NT2/D1 (cell line): ENCODE data around the gene AP3B2.

Experiments used
- DNase-seq: peaks from one replicate; pipeline ENCODE4 v3.0.0-alpha.2; 2011; ENCODE audit warnings: low read depth, low spot score
- H3K27me3 ChIP-seq: 2 replicates; pipeline ENCODE4 v1.6.0; 2011; ENCODE audit warnings: mild to moderate bottlenecking; ENCODE audit not compliant: insufficient read length, insufficient read depth
- H3K36me3 ChIP-seq: 2 replicates; pipeline ENCODE4 v1.6.1; 2011; ENCODE audit warnings: mild to moderate bottlenecking, low read length, mixed read lengths; ENCODE audit not compliant: insufficient read depth, insufficient read length
- H3K4me1 ChIP-seq: 2 replicates; pipeline ENCODE4 v1.5.1; 2011; ENCODE audit not compliant: insufficient read depth, insufficient read length
- H3K4me3 ChIP-seq: 2 replicates; pipeline ENCODE4 v1.5.1; 2011; ENCODE audit warnings: low read depth; ENCODE audit not compliant: insufficient read length
- H3K9ac ChIP-seq: 2 replicates; pipeline ENCODE4 v1.6.0; 2011; ENCODE audit warnings: low read depth; ENCODE audit not compliant: insufficient read length
- H3K9me3 ChIP-seq: 2 replicates; pipeline ENCODE4 v1.5.1; 2011; ENCODE audit warnings: mild to moderate bottlenecking, low read length; ENCODE audit not compliant: insufficient read depth
- SUZ12 ChIP-seq: IDR thresholded peaks from 2 replicates; pipeline ENCODE4 v1.6.1; 2011; ENCODE audit not compliant: insufficient read length, insufficient read depth; ENCODE audit errors: extremely low read depth
- YY1 ChIP-seq: IDR thresholded peaks from 2 replicates; pipeline ENCODE4 v1.6.1; 2011; ENCODE audit not compliant: insufficient read length, insufficient read depth
- ZNF274 ChIP-seq: IDR thresholded peaks from 2 replicates; pipeline ENCODE4 v1.6.1; 2011; ENCODE audit warnings: mild to moderate bottlenecking, low read depth, low read length

The AP3B2 gene

DNA sequence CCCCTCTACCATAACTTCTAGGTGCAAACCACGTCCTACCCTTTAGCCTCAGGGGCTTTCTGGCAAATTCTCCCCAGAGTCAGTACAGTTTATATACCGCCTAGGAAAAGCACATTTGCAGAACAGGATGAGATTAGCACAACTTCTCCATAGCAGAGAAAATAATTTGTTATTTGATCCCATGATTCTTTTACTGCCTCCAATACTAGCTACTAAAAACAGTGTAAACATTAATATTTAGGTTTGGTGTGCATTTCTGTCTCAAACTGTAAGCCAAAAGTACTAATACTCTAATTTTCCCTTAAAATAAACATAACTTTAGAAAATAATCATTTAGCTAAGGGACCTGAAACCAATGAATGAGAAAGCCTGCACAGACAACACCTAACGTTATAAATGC is 67.0 kb downstream of the AP3B2 start:
- Histone ChIP-seq H3K4me3 (no peak overlapping the region), H3K4me1 (peaks cover 13% of the 10 kb centered on the region), H3K27me3 (peaks cover 16% of the 10 kb centered on the region), H3K9me3 (peaks cover 5% of the 10 kb centered on the region; the same call in 1 of the 2 replicates), H3K9ac (no peak overlapping the region), H3K36me3 (no peaks in the 10 kb centered on the region)
- DNase-seq = no peak
- TF ChIP-seq SUZ12 = no peak
- TF ChIP-seq YY1 = no peak
- no peak for TF ChIP-seq ZNF274

DNA sequence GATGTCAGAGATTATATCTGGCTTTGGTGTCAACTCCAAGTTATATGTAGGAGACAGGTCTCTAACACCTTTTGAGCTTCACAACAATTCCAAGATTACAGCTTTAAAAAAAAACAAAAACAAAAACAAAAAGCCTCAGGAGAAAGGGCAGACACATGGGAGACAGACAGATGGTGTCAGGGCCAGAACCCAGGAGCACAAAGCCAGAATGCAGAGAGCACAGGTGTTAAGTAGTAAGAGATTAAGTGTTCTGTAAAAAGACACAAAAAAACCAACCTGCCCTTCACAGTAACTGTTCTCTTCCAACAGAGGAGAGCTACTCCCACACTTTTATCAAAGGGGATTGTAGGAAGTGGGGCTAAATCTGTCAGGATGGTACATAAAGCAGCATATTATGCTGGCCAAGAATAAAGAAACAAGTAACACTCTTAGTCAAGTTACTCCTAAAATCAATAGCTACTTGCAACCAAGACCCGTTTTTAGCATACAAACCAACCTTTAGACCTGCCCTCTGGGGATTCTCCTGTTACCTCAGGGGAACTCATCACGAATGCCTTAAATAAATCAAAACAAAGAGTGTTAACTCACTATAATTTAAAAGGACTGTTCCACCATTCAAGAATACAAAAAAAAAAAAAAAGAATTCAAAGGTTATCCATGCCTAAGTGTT is 68.4 kb downstream of the AP3B2 start:
- H3K9ac ChIP-seq = no peak overlapping the region
- H3K4me1 ChIP-seq = peaks cover 6% of the 10 kb centered on the region
- H3K4me3 ChIP-seq = no peak overlapping the region
- no peak for TF ChIP-seq YY1
- TF ChIP-seq ZNF274 = no peak
- TF ChIP-seq SUZ12 = no peak
- H3K9me3 ChIP-seq = no peaks in the 10 kb centered on the region
- peaks cover 3% of the 10 kb centered on the region for H3K27me3 ChIP-seq
- no peaks in the 10 kb centered on the region for H3K36me3 ChIP-seq
- DNase-seq = no peak

DNA sequence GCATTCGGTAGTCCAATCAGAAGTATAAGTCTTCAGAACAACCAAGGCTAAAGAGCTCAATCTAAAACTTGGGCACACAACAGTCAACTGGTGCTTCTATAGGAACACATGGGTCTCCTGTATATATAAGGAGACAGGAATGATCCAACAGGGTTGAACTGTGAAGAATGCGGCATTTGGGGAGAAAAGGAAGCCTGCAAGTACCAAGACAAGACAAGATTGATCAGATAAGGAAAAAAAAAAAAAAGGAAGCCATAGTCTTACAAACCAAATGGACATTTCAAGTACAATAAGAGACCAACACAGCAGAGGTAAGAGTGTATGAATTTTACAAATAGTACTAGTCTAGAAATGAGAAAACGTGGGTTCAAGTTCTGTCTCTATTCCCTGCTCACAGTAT is 69.0 kb downstream of the AP3B2 start:
- Histone ChIP-seq H3K27me3 (no peaks in the 10 kb centered on the region), H3K36me3 (no peaks in the 10 kb centered on the region), H3K4me3 (no peak overlapping the region), H3K9ac (no peak overlapping the region), H3K9me3 (no peaks in the 10 kb centered on the region), H3K4me1 (peaks cover 6% of the 10 kb centered on the region)
- no peak for DNase-seq
- TF ChIP-seq SUZ12 = no peak
- no peak for TF ChIP-seq ZNF274
- TF ChIP-seq YY1 = no peak

DNA sequence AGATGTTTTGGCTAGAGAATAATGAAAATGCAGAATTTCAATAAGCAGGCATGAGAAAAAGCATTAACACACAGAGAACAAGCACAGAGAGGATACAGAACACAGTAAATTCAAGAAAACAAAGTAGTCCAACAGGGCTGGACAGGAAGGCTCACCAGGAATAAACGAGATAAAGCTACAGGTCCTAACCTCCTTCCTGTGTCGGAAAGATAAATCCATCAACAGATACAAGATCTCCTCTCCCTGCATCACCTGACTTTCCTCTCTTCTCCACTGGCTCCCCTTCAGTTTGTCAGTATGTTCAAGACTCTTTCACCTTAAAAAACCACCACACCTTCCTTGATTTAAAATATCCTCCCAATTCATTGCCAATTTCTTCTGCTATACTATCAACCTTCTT is 73.9 kb downstream of the AP3B2 start:
- Histone ChIP-seq H3K4me3 (no peak overlapping the region), H3K4me1 (no peaks in the 10 kb centered on the region), H3K9ac (no peak overlapping the region), H3K36me3 (no peaks in the 10 kb centered on the region), H3K9me3 (no peaks in the 10 kb centered on the region), H3K27me3 (no peaks in the 10 kb centered on the region)
- DNase-seq = no peak
- TF ChIP-seq ZNF274 (no peak), SUZ12 (no peak), YY1 (no peak)

DNA sequence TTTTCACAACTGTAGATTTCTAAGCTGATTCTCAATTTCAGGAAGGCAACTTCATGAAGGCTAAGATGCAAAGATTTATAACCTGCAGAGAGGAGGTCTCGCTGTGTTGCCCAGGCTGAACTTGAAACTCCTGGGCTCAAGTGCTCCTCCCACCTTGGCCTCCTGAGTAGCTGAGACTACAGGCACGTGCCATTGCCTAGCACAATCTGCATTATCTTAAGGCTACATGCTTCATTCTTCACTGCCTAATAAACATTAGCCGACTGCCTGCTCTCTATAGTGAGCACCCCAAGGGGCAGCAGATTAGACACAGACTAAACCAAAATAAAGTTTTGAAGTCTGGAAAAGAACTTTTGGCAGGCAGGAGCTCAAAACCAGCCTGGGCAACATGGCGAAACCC is 79.6 kb downstream of the AP3B2 start:
- Histone ChIP-seq H3K27me3 (no peaks in the 10 kb centered on the region), H3K36me3 (no peaks in the 10 kb centered on the region)

DNA sequence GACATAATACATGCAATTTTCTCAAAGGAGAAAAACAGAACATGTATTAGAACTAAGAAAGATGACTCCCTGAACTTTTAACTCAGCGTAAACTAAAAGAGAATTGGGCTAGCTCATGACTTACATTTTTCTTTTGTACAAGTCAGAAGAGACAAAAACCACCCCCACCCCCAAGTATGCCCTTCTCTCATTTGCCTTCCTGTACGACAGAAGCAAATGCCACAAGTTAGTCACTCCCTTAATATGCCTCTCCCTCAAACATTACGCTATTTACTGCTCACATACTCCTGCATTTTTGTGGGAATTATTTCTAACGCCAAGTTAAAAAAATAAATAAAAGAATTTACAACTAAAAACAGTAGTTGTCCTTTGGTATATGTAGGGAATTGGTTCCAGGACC is 84.5 kb downstream of the AP3B2 start:
- H3K4me1 ChIP-seq = no peaks in the 10 kb centered on the region
- no peak overlapping the region for H3K4me3 ChIP-seq
- H3K27me3 ChIP-seq = no peaks in the 10 kb centered on the region
- H3K36me3 ChIP-seq = no peaks in the 10 kb centered on the region
- TF ChIP-seq ZNF274 (no peak), YY1 (no peak), SUZ12 (no peak)
- no peak overlapping the region for H3K9ac ChIP-seq
- H3K9me3 ChIP-seq = no peaks in the 10 kb centered on the region
- DNase-seq = no peak

More for the DNA sequence above, 79.6 kb downstream of the AP3B2 start:
- Histone ChIP-seq H3K4me3 (no peak overlapping the region), H3K4me1 (no peaks in the 10 kb centered on the region), H3K9me3 (no peaks in the 10 kb centered on the region), H3K9ac (no peak overlapping the region)
- no peak for DNase-seq
- TF ChIP-seq ZNF274 (no peak), YY1 (no peak), SUZ12 (no peak)

DNA sequence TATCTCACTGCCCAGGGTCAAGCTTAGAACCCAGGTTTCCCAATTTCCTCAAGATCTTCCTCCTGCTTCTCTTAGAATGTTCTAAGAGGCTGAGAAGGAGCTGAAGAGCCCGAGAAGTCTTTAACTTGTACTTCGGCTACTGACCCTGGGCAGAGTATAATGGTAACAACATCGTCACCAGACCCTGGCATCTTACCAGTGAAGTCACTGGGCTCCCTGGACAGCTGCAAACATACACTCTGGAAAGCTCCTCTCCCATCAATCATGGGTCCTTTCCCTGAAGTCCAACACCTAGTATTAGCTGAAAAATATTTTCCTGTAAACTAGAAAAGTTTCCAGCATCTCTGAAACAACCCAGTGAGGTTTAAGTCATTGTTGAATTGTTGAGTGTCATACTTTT is 85.2 kb downstream of the AP3B2 start:
- Histone ChIP-seq H3K36me3 (no peaks in the 10 kb centered on the region), H3K27me3 (no peaks in the 10 kb centered on the region)
- no peak for DNase-seq

DNA sequence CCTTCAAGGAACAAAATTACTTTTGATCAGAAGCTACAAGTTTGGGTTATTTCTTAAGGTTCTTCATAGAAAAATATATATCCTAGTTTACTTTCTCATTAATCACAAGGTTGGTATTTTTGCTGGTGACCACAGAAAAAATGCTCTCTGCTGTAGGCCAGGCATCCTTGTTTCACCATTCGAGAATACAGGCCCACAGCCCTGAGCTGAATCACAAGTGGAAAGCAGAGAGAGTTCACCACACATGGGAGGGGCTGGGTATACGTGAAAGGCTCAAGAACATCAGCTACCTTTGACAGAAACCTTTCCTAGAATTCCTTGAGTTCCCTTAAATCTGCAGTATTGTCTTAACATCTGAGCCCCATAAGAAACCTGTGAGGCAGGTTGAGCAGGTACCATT is 85.7 kb downstream of the AP3B2 start:
- no peak for DNase-seq
- Histone ChIP-seq H3K27me3 (no peaks in the 10 kb centered on the region), H3K36me3 (no peaks in the 10 kb centered on the region), H3K9ac (no peak overlapping the region), H3K4me1 (no peaks in the 10 kb centered on the region), H3K4me3 (no peak overlapping the region), H3K9me3 (no peaks in the 10 kb centered on the region)
- no peak for TF ChIP-seq YY1

More for the DNA sequence above, 85.2 kb downstream of the AP3B2 start:
- Histone ChIP-seq H3K9me3 (no peaks in the 10 kb centered on the region), H3K4me1 (no peaks in the 10 kb centered on the region), H3K9ac (no peak overlapping the region), H3K4me3 (no peak overlapping the region)
- TF ChIP-seq ZNF274 (no peak), YY1 (no peak), SUZ12 (no peak)
